Testis (tissue), 2 donors: Measurements from ENCODE around the gene SORCS3.

Source experiments
- CTCF ChIP-seq, 3 experiments: fragments of 450-650 bp in 2 of 3; fragments of 200-600 bp in 1 of 3; sonication (generic) in 1 of 3; IDR thresholded peaks; one replicate each; pipeline ENCODE4 v1.5.1; 2016 to 2019; ENCODE audit warnings: antibody characterized with exemption in 3 of 3, mild to moderate bottlenecking in 2 of 3, moderate library complexity in 1 of 3
- POLR2A ChIP-seq: fragments of 450-650 bp; IDR thresholded peaks from one replicate; pipeline ENCODE4 v1.6.1; 2017; ENCODE audit warnings: antibody characterized with exemption, mild to moderate bottlenecking, moderate library complexity

GRCh38 chr10:105170521-105170920 is 529.4 kb downstream of the SORCS3 start:
- no peak for TF ChIP-seq CTCF (IDR thresholded peaks at IDR 0.05)
- no peak for TF ChIP-seq POLR2A
